Activated CD4-positive, alpha-beta T cell treated with anti-CD3 and anti-CD28 coated beads for 1 hour (primary cell): ENCODE measurements around the gene ABHD13.
"Not testable (repeated sequence)": the region's sequence is repeated elsewhere in the genome, so short reads cannot be mapped to it uniquely, and the experiment has no call there.

Experiments
- DNase-seq: peaks from one replicate; pipeline ENCODE4 v3.0.0-alpha.2; 2020

Gene ABHD13

GRCh38 chr13:108225440-108225839 is 7.2 kb downstream of the ABHD13 start:
- no peak for DNase-seq

GRCh38 chr13:108226184-108226583 is 8.0 kb downstream of the ABHD13 start:
- DNase-seq = no peak

- no peak for DNase-seq
These were observed 9.6 kb downstream of the ABHD13 start for GRCh38 chr13:108227651-108228272.

- no peak for DNase-seq
These were observed 12.2 kb downstream of the ABHD13 start for GRCh38 chr13:108230377-108230776.

GRCh38 chr13:108249150-108249549 is 31.0 kb downstream of the ABHD13 start:
- DNase-seq = no peak

- no peak for DNase-seq
These were observed 39.1 kb downstream of the ABHD13 start for GRCh38 chr13:108257248-108257647.

- DNase-seq = no peak
These were observed 45.6 kb downstream of the ABHD13 start for GRCh38 chr13:108263621-108264355.

GRCh38 chr13:108266321-108266990 is 48.3 kb downstream of the ABHD13 start:
- no peak for DNase-seq

- no peak for DNase-seq
These were observed 49.2 kb downstream of the ABHD13 start for GRCh38 chr13:108267347-108267746.

GRCh38 chr13:108267855-108268254 is 49.7 kb downstream of the ABHD13 start:
- DNase-seq = not testable (repeated sequence)

GRCh38 chr13:108268466-108269112 is 50.4 kb downstream of the ABHD13 start:
- DNase-seq = no peak

GRCh38 chr13:108269601-108270328 is 51.6 kb downstream of the ABHD13 start, which contains the start of gene TNFSF13B:
Gene TNFSF13B (plus strand): TSS chr13:108269718. CDS start chr13:108269896, 178 bp downstream.
- peak; percentile 15 for DNase-seq

GRCh38 chr13:108270442-108270841 is 52.2 kb downstream of the ABHD13 start:
- DNase-seq = no peak

- DNase-seq = no peak
These were observed 54.1 kb downstream of the ABHD13 start for GRCh38 chr13:108272333-108272732.

- DNase-seq = no peak
These were observed 55.4 kb downstream of the ABHD13 start for GRCh38 chr13:108273429-108274118.

- DNase-seq = no peak
These were observed 56.5 kb downstream of the ABHD13 start for GRCh38 chr13:108274718-108275117.

GRCh38 chr13:108276060-108276459 is 57.9 kb downstream of the ABHD13 start:
- DNase-seq = no peak

- no peak for DNase-seq
These were observed 60.3 kb downstream of the ABHD13 start for GRCh38 chr13:108278466-108278865.

GRCh38 chr13:108281901-108282300 is 63.7 kb downstream of the ABHD13 start:
- no peak for DNase-seq

GRCh38 chr13:108283110-108283509 is 64.9 kb downstream of the ABHD13 start:
- DNase-seq = no peak
